Measurements from ENCODE around the gene ILDR2. TPM values are rescaled to one million over a fixed set of nuclear protein-coding genes. Genes with fewer than 3 reads are reported as not detected.

ILDR2 gene
- total RNA-seq, 1 experiment from 2014 or later: not detected

- Histone ChIP-seq H3K4me3 (ENCODE audit: low read depth, low read length, poor library complexity, severe bottlenecking) (no peak overlapping the region), H3K9me3 (ENCODE audit: low read depth, low read length, poor library complexity, severe bottlenecking) (no peaks in the 10 kb centered on the region), H3K27ac (ENCODE audit: low read depth, low read length, poor library complexity, severe bottlenecking) (no peak overlapping the region), H3K27me3 (replicated peaks; ENCODE audit: insufficient read depth, low read depth, low read length, poor library complexity) (peaks cover 96% of the 10 kb centered on the region), H3K36me3 (ENCODE audit: insufficient read depth, low read length, poor library complexity, severe bottlenecking) (no peaks in the 10 kb centered on the region), H3K4me1 (ENCODE audit: insufficient read depth, low read length, poor library complexity, severe bottlenecking) (no peaks in the 10 kb centered on the region)
- ChIA-PET CTCF (no interaction called here), POLR2A (ENCODE audit: low non-redundant PET) (no interaction called here)
- no peak for DNase-seq (ENCODE audit: low spot score)
- TF ChIP-seq EZH2 (IDR thresholded peaks at IDR 0.05; ENCODE audit: borderline replicate concordance, low read depth, low read length, poor library complexity, severe bottlenecking) (no peak), CTCF (conservative IDR thresholded peaks at IDR 0.05; ENCODE audit: low read depth, low read length) (no peak)
- no TSS peak for BruUV-seq (replicated peaks)
- intact Hi-C loops (cut with micrococcal nuclease; ENCODE audit: unreplicated experiment): no loop called here
These were observed 6.2 kb upstream of the ILDR2 start for GRCh38 chr1:166981589-166981988.

DNA sequence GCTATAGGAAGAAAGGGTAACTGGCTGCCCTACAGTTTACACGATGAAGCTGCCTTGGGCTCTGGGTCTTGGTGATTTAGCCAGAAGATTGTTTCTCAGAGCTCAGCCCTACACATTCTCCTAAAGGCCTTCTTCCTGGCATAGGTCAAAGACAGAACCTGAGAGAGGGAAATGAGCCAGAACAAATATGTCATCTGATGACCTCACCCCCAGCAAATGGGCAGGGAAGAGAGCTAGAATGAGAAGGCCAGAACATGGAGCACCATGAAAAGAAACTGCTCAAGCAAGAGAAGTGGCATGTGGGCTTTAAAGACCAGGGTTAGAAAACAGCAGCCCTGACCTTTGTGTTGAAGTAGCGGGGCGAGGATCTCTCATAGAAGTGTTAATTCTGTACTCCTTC lies 5.5 kb upstream of the ILDR2 start:
- Histone ChIP-seq H3K27ac (ENCODE audit: low read depth, low read length, poor library complexity, severe bottlenecking) (no peak overlapping the region), H3K36me3 (ENCODE audit: insufficient read depth, low read length, poor library complexity, severe bottlenecking) (no peaks in the 10 kb centered on the region), H3K9me3 (ENCODE audit: low read depth, low read length, poor library complexity, severe bottlenecking) (no peaks in the 10 kb centered on the region), H3K4me1 (ENCODE audit: insufficient read depth, low read length, poor library complexity, severe bottlenecking) (no peaks in the 10 kb centered on the region), H3K4me3 (ENCODE audit: low read depth, low read length, poor library complexity, severe bottlenecking) (no peak overlapping the region), H3K27me3 (replicated peaks; ENCODE audit: insufficient read depth, low read depth, low read length, poor library complexity) (peaks cover 96% of the 10 kb centered on the region)
- POLR2A ChIA-PET (ENCODE audit: low non-redundant PET): no interaction called here
- BruUV-seq (replicated peaks): no TSS peak
- no peak for DNase-seq (ENCODE audit: low spot score)
- no peak for TF ChIP-seq CTCF (conservative IDR thresholded peaks at IDR 0.05; ENCODE audit: low read depth, low read length)
- intact Hi-C loops (cut with micrococcal nuclease; ENCODE audit: unreplicated experiment): no loop called here
- CTCF ChIA-PET: no interaction called here

GRCh38 chr1:166980383-166980782 lies 5.0 kb upstream of the ILDR2 start:
- no peaks in the 10 kb centered on the region for H3K4me1 ChIP-seq (ENCODE audit: insufficient read depth, low read length, poor library complexity, severe bottlenecking)
- intact Hi-C loops (cut with micrococcal nuclease; ENCODE audit: unreplicated experiment): no loop called here
- TF ChIP-seq CTCF (conservative IDR thresholded peaks at IDR 0.05; ENCODE audit: low read depth, low read length) (no peak), EZH2 (IDR thresholded peaks at IDR 0.05; ENCODE audit: borderline replicate concordance, low read depth, low read length, poor library complexity, severe bottlenecking) (no peak)
- no peak for DNase-seq (ENCODE audit: low spot score)
- BruUV-seq (replicated peaks): no TSS peak
- ChIA-PET CTCF (no interaction called here), POLR2A (ENCODE audit: low non-redundant PET) (no interaction called here)
- no peak overlapping the region for H3K27ac ChIP-seq (ENCODE audit: low read depth, low read length, poor library complexity, severe bottlenecking)
- H3K27me3 ChIP-seq (replicated peaks; ENCODE audit: insufficient read depth, low read depth, low read length, poor library complexity): peaks cover 96% of the 10 kb centered on the region
- H3K9me3 ChIP-seq (ENCODE audit: low read depth, low read length, poor library complexity, severe bottlenecking): no peaks in the 10 kb centered on the region
- no peaks in the 10 kb centered on the region for H3K36me3 ChIP-seq (ENCODE audit: insufficient read depth, low read length, poor library complexity, severe bottlenecking)
- H3K4me3 ChIP-seq (ENCODE audit: low read depth, low read length, poor library complexity, severe bottlenecking): no peak overlapping the region

All from A673 (cell line).